Activated CD4-positive, alpha-beta memory T cell treated with anti-CD3 and anti-CD28 coated beads, Interleukin-2, amount 10 ng/mL, durations not matched to agents 7 days and 5 days (primary cell): ENCODE data around the gene SLC26A6. TPM values are rescaled to one million over a fixed set of nuclear protein-coding genes. Genes with fewer than 3 reads are reported as not detected.

Experiments used
- CTCF ChIA-PET: fragments of 350-600 bp; sonication (Branson Sonifier 250); formaldehyde crosslinking; loops from one replicate; lab custom pipeline; 2021; ENCODE audit warnings: antibody characterized with exemption, inconsistent platforms; lab: Charles Lee
- POLR2A ChIA-PET: fragments of 350-600 bp; sonication (Branson Sonifier 250); formaldehyde crosslinking; loops from one replicate; lab custom pipeline; 2021; ENCODE audit warnings: antibody characterized with exemption; lab: Charles Lee
- DNase-seq: peaks from one replicate; pipeline ENCODE4 v3.0.0-alpha.2; 2020
- H3K27ac Mint-ChIP-seq: one replicate; pipeline ENCODE4 v1.8.0; 2021; ENCODE audit warnings: mild to moderate bottlenecking, mixed read lengths
- H3K27me3 Mint-ChIP-seq: one replicate; pipeline ENCODE4 v1.8.0; 2021; ENCODE audit warnings: mixed read lengths
- H3K36me3 Mint-ChIP-seq: one replicate; pipeline ENCODE4 v1.8.0; 2021; ENCODE audit warnings: low read depth, mixed read lengths
- H3K4me1 Mint-ChIP-seq: one replicate; pipeline ENCODE4 v1.8.0; 2021; ENCODE audit warnings: mixed read lengths
- H3K4me3 Mint-ChIP-seq: one replicate; pipeline ENCODE4 v1.8.0; 2021; ENCODE audit warnings: mild to moderate bottlenecking, mixed read lengths
- H3K9me3 Mint-ChIP-seq: one replicate; pipeline ENCODE4 v1.8.0; 2021; ENCODE audit warnings: mixed read lengths
- total RNA-seq, 2 experiments: library from RNA; stranded (reverse); gene quantifications; one replicate each; pipeline ENCODE4 v1.2.3, GENCODE V29; 2021

The SLC26A6 gene
- total RNA-seq, 2 experiments from 2014 or later = 55.4 to 56.0 TPM

- Mint-ChIP-seq H3K36me3 (peaks cover 3% of the 10 kb centered on the region), H3K27ac (no peak overlapping the region), H3K4me3 (no peak overlapping the region), H3K9me3 (no peaks in the 10 kb centered on the region), H3K4me1 (peaks cover 13% of the 10 kb centered on the region), H3K27me3 (no peaks in the 10 kb centered on the region)
- ChIA-PET CTCF (no interaction called here), POLR2A (interaction anchor here (2.0 kb wide), 1 partner anchor 15 kb away, joined by 5 read pairs; no protein-coding TSS in a partner anchor)
- DNase-seq = no peak
Observed at GRCh38 chr3:48639944-48640606, 4.8 kb upstream of the SLC26A6 start.

GRCh38 chr3:48637305-48637704 lies 2.0 kb upstream of the SLC26A6 start:
- peak overlapping the region; percentile 52 for H3K4me3 Mint-ChIP-seq
- no peak overlapping the region for H3K27ac Mint-ChIP-seq
- H3K4me1 Mint-ChIP-seq = peaks cover 29% of the 10 kb centered on the region
- H3K9me3 Mint-ChIP-seq = no peaks in the 10 kb centered on the region
- H3K27me3 Mint-ChIP-seq = no peaks in the 10 kb centered on the region
- POLR2A ChIA-PET = no interaction called here
- DNase-seq = no peak
- CTCF ChIA-PET = no interaction called here
- H3K36me3 Mint-ChIP-seq = peaks cover 6% of the 10 kb centered on the region

- H3K4me1 Mint-ChIP-seq = peaks cover 31% of the 10 kb centered on the region
Observed at GRCh38 chr3:48636149-48636655, 941 bp upstream of the SLC26A6 start.

GRCh38 chr3:48634661-48635221 lies 520 bp downstream of the SLC26A6 start:
- H3K4me3 Mint-ChIP-seq = peak overlapping the region; percentile 91
- DNase-seq = peak; percentile 62
- H3K27ac Mint-ChIP-seq = no peak overlapping the region
- no peaks in the 10 kb centered on the region for H3K27me3 Mint-ChIP-seq
- ChIA-PET CTCF (interaction anchor here (0.6 to 2.9 kb wide), 19 partner anchors 10 to 372 kb away, joined by 3 to 27 read pairs (median 4); partner anchors contain the start of genes CCDC51, CELSR3, NCKIPSD and PFKFB4), POLR2A (interaction anchor here (0.6 to 3.0 kb wide), 16 partner anchors 9 to 459 kb away, joined by 3 to 25 read pairs (median 7); partner anchors contain the start of genes CELSR3, IP6K2, PRKAR2A and QRICH1)
- peaks cover 11% of the 10 kb centered on the region for H3K36me3 Mint-ChIP-seq
- no peaks in the 10 kb centered on the region for H3K9me3 Mint-ChIP-seq
- H3K4me1 Mint-ChIP-seq = peaks cover 31% of the 10 kb centered on the region

More at GRCh38 chr3:48636149-48636655, 941 bp upstream of the SLC26A6 start:
- DNase-seq = no peak
- Mint-ChIP-seq H3K27me3 (no peaks in the 10 kb centered on the region), H3K4me3 (peak overlapping the region; percentile 91), H3K36me3 (peaks cover 11% of the 10 kb centered on the region), H3K9me3 (no peaks in the 10 kb centered on the region), H3K27ac (peak overlapping the region; percentile 87)
- CTCF ChIA-PET = interaction anchor here (1.0 to 2.9 kb wide), 14 partner anchors 12 to 371 kb away, joined by 3 to 27 read pairs (median 6); partner anchors contain the start of genes CELSR3, NCKIPSD, PFKFB4 and UQCRC1
- POLR2A ChIA-PET = interaction anchor here (0.9 to 3.0 kb wide), 13 partner anchors 9 to 458 kb away, joined by 3 to 25 read pairs (median 10); partner anchors contain the start of genes CELSR3, IP6K2, PFKFB4 and QRICH1

GRCh38 chr3:48633743-48634142 lies 1.5 kb downstream of the SLC26A6 start:
- DNase-seq = no peak
- Mint-ChIP-seq H3K36me3 (peaks cover 21% of the 10 kb centered on the region), H3K4me3 (peak overlapping the region; percentile 91), H3K27me3 (no peaks in the 10 kb centered on the region), H3K4me1 (peaks cover 31% of the 10 kb centered on the region), H3K27ac (no peak overlapping the region), H3K9me3 (no peaks in the 10 kb centered on the region)
- CTCF ChIA-PET = interaction anchor here (0.9 to 2.9 kb wide), 3 partner anchors 9 to 233 kb away, joined by 3 to 27 read pairs (median 8); partner anchors contain the start of gene UQCRC1
- POLR2A ChIA-PET = interaction anchor here (0.6 to 3.0 kb wide), 7 partner anchors 8 to 83 kb away, joined by 3 to 25 read pairs (median 5); partner anchors contain the start of genes CELSR3 and IP6K2

- CTCF ChIA-PET = interaction anchor here (1.6 kb wide), 1 partner anchor 232 kb away, joined by 8 read pairs; no protein-coding TSS in a partner anchor
- peaks cover 31% of the 10 kb centered on the region for H3K4me1 Mint-ChIP-seq
- no peaks in the 10 kb centered on the region for H3K27me3 Mint-ChIP-seq
- peak overlapping the region; percentile 91 for H3K4me3 Mint-ChIP-seq
- no peak overlapping the region for H3K27ac Mint-ChIP-seq
- H3K9me3 Mint-ChIP-seq = no peaks in the 10 kb centered on the region
- POLR2A ChIA-PET = interaction anchor here (1.2 to 3.0 kb wide), 2 partner anchors 10 to 29 kb away, joined by 3 to 25 read pairs; partner anchors contain the start of gene CELSR3
- no peak for DNase-seq
- peaks cover 23% of the 10 kb centered on the region for H3K36me3 Mint-ChIP-seq
Observed at GRCh38 chr3:48633256-48633655, 2.0 kb downstream of the SLC26A6 start.

GRCh38 chr3:48631516-48632448 lies 3.5 kb downstream of the SLC26A6 start:
- Mint-ChIP-seq H3K4me3 (no peak overlapping the region), H3K27ac (no peak overlapping the region), H3K4me1 (peaks cover 26% of the 10 kb centered on the region), H3K27me3 (no peaks in the 10 kb centered on the region), H3K9me3 (no peaks in the 10 kb centered on the region), H3K36me3 (peaks cover 29% of the 10 kb centered on the region)
- DNase-seq = no peak
- CTCF ChIA-PET = no interaction called here
- POLR2A ChIA-PET = no interaction called here

- H3K9me3 Mint-ChIP-seq = no peaks in the 10 kb centered on the region
- H3K27me3 Mint-ChIP-seq = no peaks in the 10 kb centered on the region
- ChIA-PET CTCF (no interaction called here), POLR2A (no interaction called here)
- H3K27ac Mint-ChIP-seq = no peak overlapping the region
- peaks cover 19% of the 10 kb centered on the region for H3K4me1 Mint-ChIP-seq
- no peak overlapping the region for H3K4me3 Mint-ChIP-seq
- no peak for DNase-seq
- peaks cover 34% of the 10 kb centered on the region for H3K36me3 Mint-ChIP-seq
Observed at GRCh38 chr3:48630833-48631232, 4.4 kb downstream of the SLC26A6 start.

- DNase-seq = no peak
- POLR2A ChIA-PET = no interaction called here
- H3K4me3 Mint-ChIP-seq = no peak overlapping the region
- peaks cover 18% of the 10 kb centered on the region for H3K4me1 Mint-ChIP-seq
- H3K27ac Mint-ChIP-seq = no peak overlapping the region
- CTCF ChIA-PET = no interaction called here
- peaks cover 36% of the 10 kb centered on the region for H3K36me3 Mint-ChIP-seq
- no peaks in the 10 kb centered on the region for H3K27me3 Mint-ChIP-seq
- H3K9me3 Mint-ChIP-seq = no peaks in the 10 kb centered on the region
Observed at GRCh38 chr3:48630407-48630806, 4.9 kb downstream of the SLC26A6 start.

- CTCF ChIA-PET = no interaction called here
- Mint-ChIP-seq H3K4me1 (peaks cover 21% of the 10 kb centered on the region), H3K27ac (no peak overlapping the region), H3K9me3 (no peaks in the 10 kb centered on the region), H3K27me3 (no peaks in the 10 kb centered on the region), H3K4me3 (no peak overlapping the region), H3K36me3 (peaks cover 38% of the 10 kb centered on the region)
- DNase-seq = no peak
- POLR2A ChIA-PET = no interaction called here
Observed at GRCh38 chr3:48629894-48630293, 5.4 kb downstream of the SLC26A6 start.

- no peak overlapping the region for H3K27ac Mint-ChIP-seq
- H3K4me3 Mint-ChIP-seq = no peak overlapping the region
- H3K4me1 Mint-ChIP-seq = peaks cover 17% of the 10 kb centered on the region
- H3K27me3 Mint-ChIP-seq = no peaks in the 10 kb centered on the region
- no peaks in the 10 kb centered on the region for H3K9me3 Mint-ChIP-seq
- no peak for DNase-seq
- ChIA-PET CTCF (no interaction called here), POLR2A (no interaction called here)
- peaks cover 41% of the 10 kb centered on the region for H3K36me3 Mint-ChIP-seq
Observed at GRCh38 chr3:48628277-48629017, 6.8 kb downstream of the SLC26A6 start.
